ENCODE measurements around the gene STAT1.
A peak's percentile ranks its signal among the peaks of the same experiment; 100 is the strongest.

The STAT1 gene

DNA sequence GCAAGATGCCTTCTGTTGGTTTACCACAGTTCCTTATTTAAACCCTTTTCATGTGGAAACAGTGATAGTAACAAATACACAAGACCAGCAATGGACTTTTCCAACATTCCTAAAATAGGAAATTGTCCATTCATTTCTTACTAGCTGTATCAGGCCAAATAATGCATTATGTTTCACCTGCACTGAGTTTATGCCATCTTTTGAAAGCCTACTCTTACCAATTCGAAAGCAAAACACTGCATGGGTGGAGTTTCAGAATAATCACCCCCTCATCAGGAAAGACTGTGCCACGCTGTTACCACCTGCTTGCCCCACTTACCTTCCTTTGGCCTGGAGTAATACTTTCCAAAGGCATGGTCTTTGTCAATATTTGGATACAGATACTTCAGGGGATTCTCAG, 37.5 kb downstream of the STAT1 start:
- CTCF ChIA-PET, result no interaction called here

DNA sequence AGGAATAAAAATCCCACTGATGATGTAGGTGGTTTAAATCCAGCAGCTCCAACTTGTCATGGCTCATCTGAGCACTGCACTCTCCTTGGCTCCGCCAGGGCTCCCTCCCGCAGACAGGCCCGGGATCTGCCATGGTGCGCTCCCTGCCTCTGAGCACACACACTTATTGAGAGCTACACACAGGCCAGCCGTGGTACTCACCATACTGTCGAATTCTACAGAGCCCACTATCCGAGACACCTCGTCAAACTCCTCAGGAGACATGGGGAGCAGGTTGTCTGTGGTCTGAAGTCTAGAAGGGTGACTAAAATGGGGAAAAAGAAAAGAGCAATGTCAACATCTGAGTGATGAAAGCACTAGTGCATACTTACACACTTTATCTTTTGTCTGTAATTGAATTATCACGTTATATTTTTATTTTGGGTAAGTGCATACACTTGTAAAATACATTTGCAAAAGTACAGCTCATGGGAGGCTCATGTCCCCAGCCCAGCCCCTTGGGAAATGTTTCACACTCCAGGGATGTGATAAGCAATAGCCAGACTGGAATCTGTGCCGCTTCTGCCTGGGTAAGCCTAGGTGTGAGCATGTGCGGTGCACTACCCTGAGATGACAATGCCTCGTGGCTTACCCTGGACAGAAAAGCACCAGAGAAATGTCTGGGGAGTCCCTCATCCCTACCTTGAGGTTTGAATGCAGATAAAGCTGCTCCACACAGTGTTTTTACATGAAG, 39.2 kb downstream of the STAT1 start:
- no peak overlapping the region for H3K4me3 ChIP-seq (ENCODE audit: low read depth, low read length)
- peaks cover 4% of the 10 kb centered on the region; the same call in 1 of the 2 replicates for H3K4me1 ChIP-seq (ENCODE audit: control insufficient read depth, insufficient read depth, low read length)
- H3K36me3 ChIP-seq (ENCODE audit: control insufficient read depth in 2 of 2, insufficient read depth in 1 of 2, low read length in 2 of 2), result peaks cover 17 to 94% of the 10 kb centered on the region in 2 experiments; a peak in 2 of 3 replicates
- CTCF ChIA-PET, result interaction anchor here (0.9 to 1.5 kb wide), 3 partner anchors 22 to 181 kb away, joined by 3 to 5 read pairs (median 4); no protein-coding TSS in a partner anchor
- H3K27ac ChIP-seq (ENCODE audit: extremely low read depth, low read depth, low read length), result no peak overlapping the region
- H3K9me3 ChIP-seq (ENCODE audit: control insufficient read depth, insufficient read depth, low read depth, low read length), result no peaks in the 10 kb centered on the region
- POLR2A ChIA-PET, result no interaction called here
- TF ChIP-seq GLIS2 (tag by site-specific recombination; IDR thresholded peaks at IDR 0.05) (no peak), ZNF596 (tag by site-specific recombination; IDR thresholded peaks at IDR 0.05) (no peak), ZNF16 (tag by site-specific recombination; IDR thresholded peaks at IDR 0.05; ENCODE audit: low read depth) (no peak)
- TF ChIP-seq, protein P1, sequence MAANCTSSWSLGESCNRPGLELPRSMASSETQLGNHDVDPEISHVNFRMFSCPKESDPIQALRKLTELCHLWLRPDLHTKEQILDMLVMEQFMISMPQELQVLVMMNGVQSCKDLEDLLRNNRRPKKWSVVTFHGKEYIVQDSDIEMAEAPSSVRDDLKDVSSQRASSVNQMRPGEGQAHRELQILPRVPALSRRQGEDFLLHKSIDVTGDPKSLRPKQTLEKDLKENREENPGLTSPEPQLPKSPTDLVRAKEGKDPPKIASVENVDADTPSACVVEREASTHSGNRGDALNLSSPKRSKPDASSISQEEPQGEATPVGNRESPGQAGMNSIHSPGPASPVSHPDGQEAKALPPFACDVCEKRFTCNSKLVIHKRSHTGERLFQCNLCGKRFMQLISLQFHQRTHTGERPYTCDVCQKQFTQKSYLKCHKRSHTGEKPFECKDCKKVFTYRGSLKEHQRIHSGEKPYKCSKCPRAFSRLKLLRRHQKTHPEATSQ (tag by site-specific recombination; IDR thresholded peaks at IDR 0.05), result no peak

More for the DNA sequence above, 37.5 kb downstream of the STAT1 start:
- Histone ChIP-seq H3K27ac (ENCODE audit: extremely low read depth, low read depth, low read length) (no peak overlapping the region), H3K4me1 (ENCODE audit: control insufficient read depth, insufficient read depth, low read length) (peaks cover 13% of the 10 kb centered on the region), H3K4me3 (ENCODE audit: low read depth, low read length) (no peak overlapping the region), H3K9me3 (ENCODE audit: control insufficient read depth, insufficient read depth, low read depth, low read length) (no peaks in the 10 kb centered on the region), H3K36me3 (ENCODE audit: control insufficient read depth in 2 of 2, insufficient read depth in 1 of 2, low read length in 2 of 2) (peaks cover 12 to 79% of the 10 kb centered on the region in 2 experiments; a peak in 2 of 3 replicates)
- TF ChIP-seq ZNF302 (tag by site-specific recombination; IDR thresholded peaks at IDR 0.05; ENCODE audit: low read depth), result no peak
- TF ChIP-seq ZNF623 (tag by site-specific recombination; IDR thresholded peaks at IDR 0.05), result no peak
- no peak for TF ChIP-seq ZNF341 (tag by site-specific recombination; IDR thresholded peaks at IDR 0.05; ENCODE audit: low read depth)
- TF ChIP-seq REPIN1 (tag by site-specific recombination; IDR thresholded peaks at IDR 0.05; ENCODE audit: low read depth), result no peak
- TF ChIP-seq ZSCAN23 (tag by site-specific recombination; IDR thresholded peaks at IDR 0.05), result no peak
- TF ChIP-seq ZFP37 (tag by site-specific recombination; IDR thresholded peaks at IDR 0.05), result no peak
- TF ChIP-seq ZNF140 (tag by site-specific recombination; IDR thresholded peaks at IDR 0.05), result no peak
- TF ChIP-seq SCRT1 (tag by site-specific recombination; IDR thresholded peaks at IDR 0.05; ENCODE audit: borderline replicate concordance), result no peak
- POLR2A ChIA-PET, result no interaction called here

DNA sequence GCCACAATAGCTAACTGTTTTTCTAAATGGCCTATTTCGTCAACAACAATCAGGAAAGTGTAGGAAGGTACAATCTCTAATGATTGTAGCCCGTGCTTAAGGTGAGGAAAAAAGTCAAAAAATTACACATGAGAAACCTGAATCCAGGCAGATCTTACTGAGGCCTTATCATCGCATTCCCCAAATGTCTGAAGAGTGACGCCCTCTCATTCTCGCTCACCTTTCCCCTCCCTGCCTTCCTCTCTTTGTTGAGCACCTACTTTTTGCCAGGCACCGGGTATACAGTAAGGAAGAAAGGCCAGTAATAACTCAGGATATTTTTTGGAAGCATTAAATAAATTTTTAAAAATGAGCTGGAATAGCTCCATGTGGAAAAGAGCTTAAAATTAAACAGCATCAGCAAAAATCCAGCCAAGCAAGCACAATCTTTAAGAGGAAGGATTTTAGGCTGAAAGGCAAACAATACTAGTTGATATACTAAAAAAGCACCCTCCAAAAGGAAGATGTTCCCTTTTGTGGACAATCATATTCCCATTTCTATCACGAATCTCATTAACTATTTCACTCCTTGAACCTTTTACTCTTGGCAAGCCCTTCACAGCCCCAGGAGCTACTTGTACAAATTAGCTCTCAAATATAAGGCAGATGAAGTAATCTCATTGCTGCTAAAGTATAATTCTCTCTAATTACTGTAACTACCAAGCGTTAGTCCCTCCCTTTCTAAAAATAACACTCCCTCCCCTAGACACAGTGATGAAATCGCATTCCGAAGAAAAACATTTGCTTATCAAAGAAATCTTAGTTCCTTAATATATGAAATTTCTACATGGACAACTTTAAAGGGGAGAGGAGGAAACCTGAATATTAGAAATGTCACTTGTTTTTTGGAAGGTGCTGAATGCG, 40.0 kb downstream of the STAT1 start:
- H3K4me1 ChIP-seq (ENCODE audit: control insufficient read depth, insufficient read depth, low read length), result no peaks in the 10 kb centered on the region
- ChIA-PET CTCF (interaction anchor here (0.6 to 1.5 kb wide), 4 partner anchors 22 to 527 kb away, joined by 3 to 5 read pairs (median 4); no protein-coding TSS in a partner anchor), POLR2A (no interaction called here)
- H3K36me3 ChIP-seq (ENCODE audit: control insufficient read depth in 2 of 2, insufficient read depth in 1 of 2, low read length in 2 of 2), result peaks cover 17 to 96% of the 10 kb centered on the region in 2 experiments; a peak in 2 of 3 replicates
- no peak overlapping the region for H3K27ac ChIP-seq (ENCODE audit: extremely low read depth, low read depth, low read length)
- TF ChIP-seq WT1 (tag by site-specific recombination; IDR thresholded peaks at IDR 0.05) (peak; percentile 82), TCF7L2 (IDR thresholded peaks at IDR 0.05; ENCODE audit: borderline replicate concordance, low read depth, low read length) (no peak), ZSCAN16 (tag by site-specific recombination; IDR thresholded peaks at IDR 0.05) (no peak)
- no peaks in the 10 kb centered on the region for H3K9me3 ChIP-seq (ENCODE audit: control insufficient read depth, insufficient read depth, low read depth, low read length)
- H3K4me3 ChIP-seq (ENCODE audit: low read depth, low read length), result no peak overlapping the region

DNA sequence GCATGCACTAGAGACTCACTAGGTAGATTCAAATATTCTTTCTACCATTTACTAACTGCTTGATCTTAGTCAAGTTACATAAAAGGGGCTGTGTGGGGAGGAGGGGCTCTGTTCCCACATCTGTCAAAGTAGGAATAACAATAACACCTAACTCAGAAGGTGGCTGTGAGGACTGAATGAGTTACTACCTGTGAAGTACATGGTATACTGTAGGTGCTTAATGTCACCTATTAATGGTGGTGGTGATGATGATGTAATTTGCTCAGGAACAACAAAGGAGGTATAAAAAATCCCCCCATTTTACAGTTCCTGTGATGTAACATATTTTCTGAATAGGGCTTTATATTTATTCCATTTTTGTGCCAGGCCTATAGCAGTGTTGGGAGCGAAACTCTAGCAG, 40.7 kb downstream of the STAT1 start:
- Histone ChIP-seq H3K36me3 (ENCODE audit: control insufficient read depth in 2 of 2, insufficient read depth in 1 of 2, low read length in 2 of 2) (peaks cover 17 to 94% of the 10 kb centered on the region in 2 experiments; a peak in 2 of 3 replicates), H3K9me3 (ENCODE audit: control insufficient read depth, insufficient read depth, low read depth, low read length) (no peaks in the 10 kb centered on the region), H3K4me3 (ENCODE audit: low read depth, low read length) (no peak overlapping the region), H3K4me1 (ENCODE audit: control insufficient read depth, insufficient read depth, low read length) (no peaks in the 10 kb centered on the region), H3K27ac (ENCODE audit: extremely low read depth, low read depth, low read length) (no peak overlapping the region)
- ChIA-PET POLR2A (no interaction called here), CTCF (interaction anchor here (0.6 to 1.4 kb wide), 2 partner anchors 23 to 528 kb away, joined by 3 read pairs; no protein-coding TSS in a partner anchor)
- TF ChIP-seq ZNF48 (tag by site-specific recombination; IDR thresholded peaks at IDR 0.05) (no peak), SP7 (tag by site-specific recombination; IDR thresholded peaks at IDR 0.05) (no peak), SCRT2 (tag by site-specific recombination; IDR thresholded peaks at IDR 0.05) (no peak), ZFP41 (tag by site-specific recombination; IDR thresholded peaks at IDR 0.05; ENCODE audit: borderline replicate concordance) (no peak)
- TF ChIP-seq, protein P2, sequence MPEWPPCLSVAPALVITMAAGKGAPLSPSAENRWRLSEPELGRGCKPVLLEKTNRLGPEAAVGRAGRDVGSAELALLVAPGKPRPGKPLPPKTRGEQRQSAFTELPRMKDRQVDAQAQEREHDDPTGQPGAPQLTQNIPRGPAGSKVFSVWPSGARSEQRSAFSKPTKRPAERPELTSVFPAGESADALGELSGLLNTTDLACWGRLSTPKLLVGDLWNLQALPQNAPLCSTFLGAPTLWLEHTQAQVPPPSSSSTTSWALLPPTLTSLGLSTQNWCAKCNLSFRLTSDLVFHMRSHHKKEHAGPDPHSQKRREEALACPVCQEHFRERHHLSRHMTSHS (tag by site-specific recombination; IDR thresholded peaks at IDR 0.05), result no peak
- TF ChIP-seq, protein P3, sequence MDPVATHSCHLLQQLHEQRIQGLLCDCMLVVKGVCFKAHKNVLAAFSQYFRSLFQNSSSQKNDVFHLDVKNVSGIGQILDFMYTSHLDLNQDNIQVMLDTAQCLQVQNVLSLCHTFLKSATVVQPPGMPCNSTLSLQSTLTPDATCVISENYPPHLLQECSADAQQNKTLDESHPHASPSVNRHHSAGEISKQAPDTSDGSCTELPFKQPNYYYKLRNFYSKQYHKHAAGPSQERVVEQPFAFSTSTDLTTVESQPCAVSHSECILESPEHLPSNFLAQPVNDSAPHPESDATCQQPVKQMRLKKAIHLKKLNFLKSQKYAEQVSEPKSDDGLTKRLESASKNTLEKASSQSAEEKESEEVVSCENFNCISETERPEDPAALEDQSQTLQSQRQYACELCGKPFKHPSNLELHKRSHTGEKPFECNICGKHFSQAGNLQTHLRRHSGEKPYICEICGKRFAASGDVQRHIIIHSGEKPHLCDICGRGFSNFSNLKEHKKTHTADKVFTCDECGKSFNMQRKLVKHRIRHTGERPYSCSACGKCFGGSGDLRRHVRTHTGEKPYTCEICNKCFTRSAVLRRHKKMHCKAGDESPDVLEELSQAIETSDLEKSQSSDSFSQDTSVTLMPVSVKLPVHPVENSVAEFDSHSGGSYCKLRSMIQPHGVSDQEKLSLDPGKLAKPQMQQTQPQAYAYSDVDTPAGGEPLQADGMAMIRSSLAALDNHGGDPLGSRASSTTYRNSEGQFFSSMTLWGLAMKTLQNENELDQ (tag by site-specific recombination; IDR thresholded peaks at IDR 0.05; ENCODE audit: low read depth), result no peak

Measured in HEK293 (cell line).